Spleen (tissue), 11 donors: ENCODE measurements around the gene FOXF2. TPM values are rescaled to one million over a fixed set of nuclear protein-coding genes. Genes with fewer than 3 reads are reported as not detected.
"Not testable (repeated sequence)": the region's sequence is repeated elsewhere in the genome, so short reads cannot be mapped to it uniquely, and the experiment has no call there.

ENCODE experiments used
- DNase-seq: peaks from one replicate; pipeline ENCODE4 v3.0.0-alpha.2; 2020
- H3K27ac ChIP-seq, 8 donors: fragments of 200-600 bp; sonication (generic) in 7 of 8; 1 replicate in 4 of 8; 2 replicates in 4 of 8; pipeline versions ENCODE4 v1.5.0 to v1.8.0; 2016 to 2021; ENCODE audit warnings: inconsistent platforms in 4 of 8, mild to moderate bottlenecking in 4 of 8, moderate library complexity in 1 of 8
- H3K27me3 ChIP-seq, 7 donors: fragments of 200-600 bp; sonication (generic) in 6 of 7; replicated peaks in 1 of 7; 1 replicate in 4 of 7; 2 replicates in 3 of 7; pipeline versions ENCODE4 v1.5.0 to v1.8.0; 2016 to 2021; ENCODE audit warnings: inconsistent platforms in 3 of 7, mild to moderate bottlenecking in 1 of 7
- H3K36me3 ChIP-seq, 6 donors: fragments of 200-600 bp; sonication (generic) in 5 of 6; 1 replicate in 4 of 6; 2 replicates in 2 of 6; pipeline versions ENCODE4 v1.5.0 to v1.8.0; 2016 to 2021; ENCODE audit warnings: inconsistent platforms in 2 of 6
- H3K4me1 ChIP-seq, 6 donors: fragments of 200-600 bp; sonication (generic) in 5 of 6; 1 replicate in 3 of 6; 2 replicates in 3 of 6; pipeline versions ENCODE4 v1.5.0 to v1.8.0; 2016 to 2021; ENCODE audit warnings: inconsistent platforms in 3 of 6
- H3K4me3 ChIP-seq, 8 donors: fragments of 200-600 bp; sonication (generic) in 7 of 8; 1 replicate in 4 of 8; 2 replicates in 4 of 8; pipeline versions ENCODE4 v1.5.0 to v1.8.0; 2016 to 2021; ENCODE audit warnings: inconsistent platforms in 4 of 8, mild to moderate bottlenecking in 4 of 8, moderate library complexity in 2 of 8
- H3K9me3 ChIP-seq, 8 donors: fragments of 200-600 bp; sonication (generic) in 7 of 8; 1 replicate in 4 of 8; 2 replicates in 4 of 8; pipeline versions ENCODE4 v1.5.0 to v1.8.0; 2016 to 2021; ENCODE audit warnings: inconsistent platforms in 4 of 8
- CTCF ChIP-seq, 11 experiments: fragments of 200-600 bp in 7 of 11; fragments of 450-650 bp in 4 of 11; sonication (generic) in 4 of 11; IDR thresholded peaks in 8 of 11; conservative IDR thresholded peaks in 3 of 11; 1 replicate in 7 of 11; 2 replicates in 4 of 11; pipeline versions ENCODE4 v1.4.0 to v1.8.0; 2016 to 2021; ENCODE audit warnings: antibody characterized with exemption in 11 of 11, inconsistent platforms in 4 of 11, mild to moderate bottlenecking in 1 of 11
- POLR2A ChIP-seq, 3 donors: fragments of 450-650 bp; IDR thresholded peaks; one replicate each; pipeline ENCODE4 v1.5.1; 2017; ENCODE audit warnings: antibody characterized with exemption in 3 of 3, mild to moderate bottlenecking in 1 of 3
- POLR2AphosphoS5 ChIP-seq, 3 donors: sonication (generic); formaldehyde crosslinking; IDR thresholded peaks; one replicate each; pipeline ENCODE4 v1.5.1; 2017; ENCODE audit warnings: antibody characterized with exemption in 3 of 3
- WGBS, 5 donors: extraction: QIAGEN DNeasy Blood & Tissue Kit in 3 of 5; methylation state at CpG; one replicate each; pipeline versions ENCODE4 v1.1.5 to v1.1.7; 2013 to 2018; 5-methylcytosine and 5-hydroxymethylcytosine counted together
- intact Hi-C: fragments of 100-400 bp; cut with DNase I; formaldehyde crosslinking; loops from one replicate; pipeline ENCODE4 v1.15.0; 2023; ENCODE audit warnings: low total_unique reads
- polyA plus RNA-seq, 3 donors: library from polyadenylated mRNA; stranded (reverse); fragments of 200-250 nt; gene quantifications; one replicate each; pipeline ENCODE4 v1.2.1, GENCODE V29; 2013
- total RNA-seq, 7 donors: library from RNA; depleted of rRNA in 3 of 7; stranded (reverse); fragments of >200 nt in 3 of 7; fragmentation: NEBNext Ultra II Directional in 4 of 7; extraction: Animal tissue kit (Norgen Biotek cat#: 25700) in 4 of 7; gene quantifications; one replicate each; pipeline versions ENCODE4 v1.1.0 to v1.2.1, GENCODE V29; 2016 to 2021
- donor health status: healthy with polysubstance abuse.
- donor health status: DM: no; HTN: no; CAD: no; lungs with moderate emphysema.
- donor health status: DM: no; HTN: no; CAD: no.
- donor health status: Bipolar disorder and iron deficiency.
- donor health status: healthy.
- donor health status: DM: no; HTN: no; CAD: no.
- donor health status: DM: yes; HTN: yes; CAD: no.

Gene FOXF2
- total and polyA plus RNA-seq, 10 donors: not detected

GRCh38 chr6:1347161-1347560, 42.2 kb upstream of the FOXF2 start:
- H3K4me3 ChIP-seq: no peak overlapping the region
- peaks cover 3 to 51% (median 40%) of the 10 kb centered on the region in 8 donors for H3K9me3 ChIP-seq
- intact Hi-C loops: no loop called here
- WGBS, 5 donors: 74 to 88% (median 81%) methylated on average over 3 of the region's 3 CpGs
- no peak for DNase-seq
- no peaks in the 10 kb centered on the region for H3K36me3 ChIP-seq
- TF ChIP-seq POLR2A (IDR thresholded peaks at IDR 0.05) (no peak), POLR2AphosphoS5 (IDR thresholded peaks at IDR 0.05) (no peak), CTCF (IDR thresholded peaks at IDR 0.05 in 8 of 11, conservative IDR thresholded peaks at IDR 0.05 in 3 of 11) (no peak)
- no peaks in the 10 kb centered on the region for H3K4me1 ChIP-seq
- peaks cover 0 to 64% (median 0%) of the 10 kb centered on the region in 7 donors for H3K27me3 ChIP-seq
- H3K27ac ChIP-seq: no peak overlapping the region

- peaks cover 0 to 71% (median 0%) of the 10 kb centered on the region in 7 donors for H3K27me3 ChIP-seq
- intact Hi-C loops: no loop called here
- peaks cover 3 to 58% (median 49%) of the 10 kb centered on the region in 8 donors for H3K9me3 ChIP-seq
- WGBS, 5 donors: 47 to 76% (median 58%) methylated on average over 1 of the region's 1 CpG
- TF ChIP-seq CTCF (IDR thresholded peaks at IDR 0.05 in 8 of 11, conservative IDR thresholded peaks at IDR 0.05 in 3 of 11) (no peak), POLR2AphosphoS5 (IDR thresholded peaks at IDR 0.05) (no peak), POLR2A (IDR thresholded peaks at IDR 0.05) (no peak)
- H3K4me3 ChIP-seq: no peak overlapping the region
- no peaks in the 10 kb centered on the region for H3K36me3 ChIP-seq
- no peak for DNase-seq
- H3K27ac ChIP-seq: no peak overlapping the region
- H3K4me1 ChIP-seq: no peaks in the 10 kb centered on the region
Measured at GRCh38 chr6:1348675-1349074, 40.7 kb upstream of the FOXF2 start.

- no peaks in the 10 kb centered on the region for H3K36me3 ChIP-seq
- H3K4me1 ChIP-seq: no peaks in the 10 kb centered on the region
- DNase-seq: no peak
- intact Hi-C loops: no loop called here
- 25 to 44% (median 35%) methylated on average over 1 of the region's 1 CpG for WGBS, 5 donors
- H3K27me3 ChIP-seq: peaks cover 0 to 71% (median 0%) of the 10 kb centered on the region in 7 donors
- H3K4me3 ChIP-seq: no peak overlapping the region
- H3K27ac ChIP-seq: no peak overlapping the region
- H3K9me3 ChIP-seq: peaks cover 0 to 48% (median 39%) of the 10 kb centered on the region in 8 donors
- no peak for TF ChIP-seq POLR2AphosphoS5 (IDR thresholded peaks at IDR 0.05)
- no peak for TF ChIP-seq CTCF (IDR thresholded peaks at IDR 0.05 in 8 of 11, conservative IDR thresholded peaks at IDR 0.05 in 3 of 11)
- no peak for TF ChIP-seq POLR2A (IDR thresholded peaks at IDR 0.05)
Measured at GRCh38 chr6:1349655-1350054, 39.7 kb upstream of the FOXF2 start.

GRCh38 chr6:1351381-1352008, 37.9 kb upstream of the FOXF2 start:
- peaks cover 0 to 60% (median 0%) of the 10 kb centered on the region in 7 donors for H3K27me3 ChIP-seq
- WGBS, 5 donors: 77 to 87% (median 82%) methylated on average over 2 of the region's 2 CpGs
- no peaks in the 10 kb centered on the region for H3K36me3 ChIP-seq
- H3K4me3 ChIP-seq: no peak overlapping the region
- no peaks in the 10 kb centered on the region for H3K4me1 ChIP-seq
- DNase-seq: no peak
- H3K27ac ChIP-seq: no peak overlapping the region
- H3K9me3 ChIP-seq: peaks cover 0 to 41% (median 34%) of the 10 kb centered on the region in 8 donors
- TF ChIP-seq CTCF (IDR thresholded peaks at IDR 0.05 in 8 of 11, conservative IDR thresholded peaks at IDR 0.05 in 3 of 11) (no peak), POLR2A (IDR thresholded peaks at IDR 0.05) (no peak), POLR2AphosphoS5 (IDR thresholded peaks at IDR 0.05) (no peak)
- intact Hi-C loops: no loop called here

- H3K4me1 ChIP-seq, H3K36me3 ChIP-seq, intact Hi-C loops, DNase-seq, H3K4me3 ChIP-seq, H3K27ac ChIP-seq: not testable (repeated sequence)
- peaks cover 0 to 36% (median 32%) of the 10 kb centered on the region in 8 donors for H3K9me3 ChIP-seq
- H3K27me3 ChIP-seq: peaks cover 0 to 42% (median 0%) of the 10 kb centered on the region in 7 donors
Measured at GRCh38 chr6:1355068-1355467, 34.3 kb upstream of the FOXF2 start.

- H3K4me1 ChIP-seq, H3K9me3 ChIP-seq, H3K27ac ChIP-seq, DNase-seq, intact Hi-C loops, H3K4me3 ChIP-seq, H3K36me3 ChIP-seq: not testable (repeated sequence)
- 87 to 98% (median 89%) methylated on average over 4 of the region's 4 CpGs for WGBS, 5 donors
- peaks cover 0 to 64% (median 5%) of the 10 kb centered on the region in 7 donors for H3K27me3 ChIP-seq
Measured at GRCh38 chr6:1361717-1362116, 27.7 kb upstream of the FOXF2 start.
